GM10248 (cell line): Measurements from ENCODE around the gene UBE2D2.
A peak's percentile ranks its signal among the peaks of the same experiment; 100 is the strongest.
"Not testable (repeated sequence)": the region's sequence is repeated elsewhere in the genome, so short reads cannot be mapped to it uniquely, and the experiment has no call there.

Source experiments
- CTCF ChIA-PET: fragments of 300-600 bp; sonication (Branson Sonifier 250); formaldehyde crosslinking; extraction: SDS; loops from one replicate; lab custom pipeline; 2021; ENCODE audit warnings: antibody characterized with exemption; lab: Yijun Ruan, JAX
- POLR2A ChIA-PET: fragments of 350-650 bp; sonication (Branson Sonifier 250); formaldehyde crosslinking; extraction: SDS; loops from one replicate; lab custom pipeline; 2020; ENCODE audit warnings: antibody characterized with exemption; lab: Yijun Ruan, JAX
- DNase-seq: peaks from one replicate; pipeline ENCODE4 v3.0.0; 2012; ENCODE audit errors: extremely low spot score
- TF ChIP-seq, protein P1 (sequence below): IDR thresholded peaks from 2 replicates; pipeline ENCODE4 v1.5.1; 2012; ENCODE audit warnings: mild to moderate bottlenecking, low read depth; ENCODE audit errors: extremely low read depth, missing control alignments, control extremely low read depth

UBE2D2 gene

DNA sequence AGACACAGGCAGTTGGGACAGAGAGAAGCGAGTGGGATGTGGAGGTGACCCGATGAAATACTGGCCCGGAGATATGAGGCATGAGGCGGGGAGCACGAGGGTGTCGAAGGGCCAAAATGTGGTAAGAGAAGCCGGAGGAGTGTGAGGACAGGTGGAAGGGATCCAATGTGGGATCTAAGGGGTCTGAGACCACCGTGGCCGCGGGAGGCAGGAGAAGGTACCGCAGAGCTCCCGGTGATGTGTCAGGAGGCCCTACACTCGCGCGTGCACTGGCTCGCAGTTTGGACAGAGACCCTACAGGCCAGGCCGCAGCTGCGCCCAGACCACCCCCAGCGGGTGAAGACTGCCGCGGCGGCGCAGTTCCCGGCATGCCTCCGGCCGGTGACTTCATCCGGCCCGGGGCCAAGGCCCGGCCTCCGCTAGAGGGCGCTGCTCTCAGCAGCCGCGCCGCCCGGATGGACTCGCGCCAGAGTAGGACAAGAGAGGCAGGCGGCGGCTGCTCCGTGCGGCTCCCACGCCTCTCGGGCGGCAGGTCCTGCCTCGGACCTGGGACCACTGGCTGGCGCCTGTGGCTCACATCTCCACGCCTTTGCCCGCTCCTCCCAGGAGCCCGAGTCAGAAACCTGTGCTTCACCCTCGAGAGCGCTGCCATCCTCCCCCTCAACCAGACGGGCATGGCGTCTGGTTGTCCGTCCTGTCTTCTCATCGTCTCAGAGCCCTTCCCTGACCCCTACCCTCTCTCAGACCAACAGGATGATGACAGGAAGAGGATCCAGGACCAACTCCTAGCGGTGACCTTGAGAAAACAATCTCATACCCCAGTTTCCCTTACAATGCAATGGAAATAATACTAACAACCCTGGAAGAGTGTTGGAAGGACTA is 43.2 kb upstream of the UBE2D2 start:
- DNase-seq = peak; percentile 95
- CTCF ChIA-PET = interaction anchor here (0.5 to 18.6 kb wide), 27 partner anchors 10 to 248 kb away, joined by 3 to 504 read pairs (median 3); partner anchors contain the start of genes DNAJC18 and STING1
- POLR2A ChIA-PET = interaction anchor here (0.5 kb wide), 1 partner anchor 34 kb away, joined by 6 read pairs; no protein-coding TSS in a partner anchor
- TF ChIP-seq, protein P1, sequence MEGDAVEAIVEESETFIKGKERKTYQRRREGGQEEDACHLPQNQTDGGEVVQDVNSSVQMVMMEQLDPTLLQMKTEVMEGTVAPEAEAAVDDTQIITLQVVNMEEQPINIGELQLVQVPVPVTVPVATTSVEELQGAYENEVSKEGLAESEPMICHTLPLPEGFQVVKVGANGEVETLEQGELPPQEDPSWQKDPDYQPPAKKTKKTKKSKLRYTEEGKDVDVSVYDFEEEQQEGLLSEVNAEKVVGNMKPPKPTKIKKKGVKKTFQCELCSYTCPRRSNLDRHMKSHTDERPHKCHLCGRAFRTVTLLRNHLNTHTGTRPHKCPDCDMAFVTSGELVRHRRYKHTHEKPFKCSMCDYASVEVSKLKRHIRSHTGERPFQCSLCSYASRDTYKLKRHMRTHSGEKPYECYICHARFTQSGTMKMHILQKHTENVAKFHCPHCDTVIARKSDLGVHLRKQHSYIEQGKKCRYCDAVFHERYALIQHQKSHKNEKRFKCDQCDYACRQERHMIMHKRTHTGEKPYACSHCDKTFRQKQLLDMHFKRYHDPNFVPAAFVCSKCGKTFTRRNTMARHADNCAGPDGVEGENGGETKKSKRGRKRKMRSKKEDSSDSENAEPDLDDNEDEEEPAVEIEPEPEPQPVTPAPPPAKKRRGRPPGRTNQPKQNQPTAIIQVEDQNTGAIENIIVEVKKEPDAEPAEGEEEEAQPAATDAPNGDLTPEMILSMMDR = peak; percentile 97

DNA sequence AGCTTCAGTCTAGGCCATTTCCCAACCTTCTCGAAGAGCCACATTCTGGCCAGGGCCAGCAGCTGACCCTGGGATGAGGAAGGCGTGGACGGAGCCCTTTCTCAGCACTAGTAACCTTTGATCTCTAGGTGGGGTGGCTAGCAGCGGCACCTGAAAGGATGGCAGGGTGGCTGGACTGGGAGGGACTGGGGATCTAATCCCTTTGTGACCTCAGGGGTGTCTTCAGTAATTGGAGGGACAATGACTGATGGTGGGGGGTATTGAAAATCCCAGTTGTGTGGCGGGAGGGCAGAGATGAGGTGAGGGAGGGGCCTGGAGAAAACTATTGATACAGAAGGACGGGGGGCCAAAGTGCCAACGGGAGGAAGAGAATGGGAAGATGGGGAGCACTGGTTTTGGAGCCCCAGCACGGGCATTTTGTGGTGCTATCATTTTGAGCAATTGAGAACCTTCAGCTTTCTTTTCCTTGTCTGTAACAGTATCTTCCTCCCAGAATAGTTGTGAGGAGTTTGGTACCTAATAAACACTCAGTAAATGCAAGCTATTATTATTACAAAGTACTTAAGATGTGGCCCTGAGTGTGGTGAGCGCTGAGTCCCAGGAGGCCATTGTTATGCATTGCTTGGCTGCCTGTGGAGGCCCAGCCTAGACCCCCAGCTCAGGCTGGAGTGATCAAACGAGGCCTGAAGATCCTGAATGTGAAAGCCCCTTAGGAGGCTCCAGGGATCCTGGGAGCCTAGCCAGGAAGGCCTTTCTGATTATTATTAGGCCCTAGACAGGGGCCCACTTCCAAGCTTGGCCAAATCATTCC is 37.3 kb upstream of the UBE2D2 start:
- TF ChIP-seq, protein P1 = no peak
- ChIA-PET CTCF (interaction anchor here (1.0 to 18.6 kb wide), 9 partner anchors 8 to 241 kb away, joined by 3 to 504 read pairs (median 4); partner anchors contain the start of gene SPATA24), POLR2A (interaction anchor here (0.5 kb wide), 1 partner anchor 8 kb away, joined by 3 read pairs; no protein-coding TSS in a partner anchor)
- no peak for DNase-seq

DNA sequence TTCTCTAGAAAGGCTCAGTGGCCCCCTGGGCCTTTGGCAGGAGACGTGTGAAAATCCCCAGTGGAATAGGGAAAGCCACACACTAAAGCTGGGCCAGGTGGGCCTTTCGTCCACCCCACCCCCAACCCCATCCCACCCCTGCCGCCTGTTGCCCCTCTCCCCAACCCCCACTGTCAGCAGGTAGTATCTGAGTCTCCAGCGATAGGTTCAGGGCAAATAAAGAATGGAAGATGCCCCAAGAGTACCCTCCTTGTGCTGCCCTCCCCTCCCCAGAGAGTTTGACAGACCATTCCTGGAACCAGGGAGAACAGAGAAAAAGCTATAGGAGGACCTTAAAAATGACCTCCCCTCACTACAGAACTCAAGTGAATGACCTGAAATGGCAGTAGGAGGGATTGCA is 36.7 kb upstream of the UBE2D2 start:
- POLR2A ChIA-PET = no interaction called here
- DNase-seq = no peak
- CTCF ChIA-PET = interaction anchor here (1.0 to 18.6 kb wide), 5 partner anchors 11 to 108 kb away, joined by 3 to 504 read pairs (median 8); no protein-coding TSS in a partner anchor
- TF ChIP-seq, protein P1 = no peak

DNA sequence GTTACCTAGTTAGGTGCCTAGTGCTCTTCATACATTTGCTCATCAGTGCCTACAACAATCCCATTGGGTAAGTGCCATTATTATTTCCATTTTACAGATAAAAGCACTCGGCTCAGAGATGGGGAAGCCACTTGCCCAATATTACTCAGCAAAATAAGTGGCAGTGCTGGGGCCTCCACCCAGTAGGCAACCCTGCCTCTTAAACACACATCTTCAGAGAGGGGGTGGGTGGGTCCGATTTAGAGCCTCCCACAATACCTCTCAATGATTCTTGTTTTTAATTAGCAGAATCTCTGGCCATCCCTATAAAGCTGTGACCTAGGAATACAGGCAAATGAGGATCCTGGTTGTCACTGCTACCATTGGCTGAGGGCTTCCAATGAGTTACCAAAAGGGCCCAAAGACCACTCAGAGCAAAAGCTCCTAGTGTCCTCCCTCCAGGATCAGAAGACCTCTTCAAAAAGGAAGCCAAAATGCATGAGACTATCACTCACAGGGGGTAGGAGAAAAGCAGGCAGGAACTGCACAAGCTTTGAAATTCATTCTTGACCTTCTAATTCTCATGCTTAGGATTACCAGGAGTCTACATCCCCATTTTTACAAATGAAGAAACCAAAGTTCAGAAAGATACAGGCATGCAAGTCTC is 36.1 kb upstream of the UBE2D2 start:
- ChIA-PET CTCF (interaction anchor here (1.0 to 18.6 kb wide), 6 partner anchors 11 to 107 kb away, joined by 3 to 504 read pairs (median 7); no protein-coding TSS in a partner anchor), POLR2A (no interaction called here)
- DNase-seq = peak; percentile 40
- TF ChIP-seq, protein P1 = no peak

DNA sequence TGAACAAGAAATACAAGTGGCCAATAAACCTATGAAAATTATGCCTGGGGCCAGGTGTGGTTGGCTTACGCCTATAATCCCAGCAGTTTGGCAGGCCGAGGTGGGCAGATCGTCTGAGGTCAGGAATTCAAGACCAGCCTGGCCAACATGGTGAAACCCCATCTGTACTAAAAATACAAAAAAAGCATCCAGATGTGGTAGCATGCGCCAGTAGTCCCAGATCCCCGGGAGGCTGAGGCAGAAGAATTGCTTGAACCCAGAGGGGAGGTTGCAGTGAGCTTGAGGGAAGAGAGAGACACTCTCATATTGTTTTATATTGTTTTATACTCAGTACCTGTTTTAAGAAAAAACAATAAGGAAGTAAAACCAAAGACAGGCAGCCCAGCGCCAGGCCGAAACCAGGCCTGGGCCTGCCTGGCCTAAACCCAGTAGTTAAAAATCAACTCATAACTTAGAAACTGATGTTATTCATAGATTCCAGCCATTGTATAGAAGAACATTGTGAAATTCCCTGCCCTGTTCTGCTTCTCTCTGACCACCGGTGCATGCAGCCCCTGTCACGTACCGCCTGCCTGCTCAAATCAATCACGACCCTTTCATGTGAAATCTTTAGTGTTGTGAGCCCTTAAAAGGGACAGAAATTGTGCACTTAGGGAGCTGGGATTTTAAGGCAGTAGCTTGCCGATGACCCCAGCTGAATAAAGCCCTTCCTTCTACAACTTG is 35.4 kb upstream of the UBE2D2 start:
- ChIA-PET CTCF (interaction anchor here (1.4 to 18.6 kb wide), 3 partner anchors 46 to 108 kb away, joined by 3 to 504 read pairs (median 6); no protein-coding TSS in a partner anchor), POLR2A (interaction anchor here (0.6 kb wide), 1 partner anchor 1638 kb away, joined by 3 read pairs; no protein-coding TSS in a partner anchor)
- not testable (repeated sequence) for DNase-seq

DNA sequence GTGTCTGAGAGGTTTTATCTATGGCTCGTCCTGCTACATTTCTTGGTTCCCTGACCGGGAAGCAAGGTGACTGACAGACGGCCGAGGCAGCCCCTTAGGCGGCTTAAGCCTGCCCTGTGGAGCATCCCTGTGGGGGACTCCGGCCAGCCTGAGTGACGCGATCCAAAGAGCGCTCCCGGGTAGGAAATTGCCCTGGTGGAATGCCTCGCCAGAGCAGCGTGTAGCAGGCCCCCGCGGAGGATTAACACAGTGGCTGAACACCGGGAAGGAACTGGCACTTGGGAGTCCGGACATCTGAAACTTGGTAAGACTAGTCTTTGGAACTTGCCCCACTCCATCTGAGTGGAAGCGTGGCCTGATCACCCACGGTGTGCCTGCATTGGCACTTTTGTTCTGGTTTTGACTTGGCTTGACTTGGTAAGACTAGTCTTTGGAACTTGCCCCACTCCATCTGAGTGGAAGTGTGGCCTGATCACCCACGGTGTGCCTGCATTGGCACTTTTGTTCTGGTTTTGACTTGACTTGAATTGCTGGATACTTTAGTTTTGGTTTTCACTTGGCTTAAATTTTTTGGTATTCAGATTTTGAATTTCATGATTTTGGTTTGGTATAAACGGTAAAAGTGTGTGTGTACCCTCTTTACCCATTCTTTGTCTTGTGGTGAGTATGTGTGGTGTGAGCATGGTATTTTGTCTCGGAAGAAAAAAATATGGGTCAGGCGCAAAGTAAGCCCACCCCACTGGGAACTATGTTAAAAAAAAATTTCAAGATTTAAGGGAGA is 34.6 kb upstream of the UBE2D2 start:
- not testable (repeated sequence) for DNase-seq
- POLR2A ChIA-PET = interaction anchor here (0.5 to 0.6 kb wide), 2 partner anchors 125 to 1639 kb away, joined by 3 to 4 read pairs; no protein-coding TSS in a partner anchor
- CTCF ChIA-PET = interaction anchor here (1.0 to 18.6 kb wide), 3 partner anchors 10 to 109 kb away, joined by 3 to 504 read pairs (median 3); no protein-coding TSS in a partner anchor

DNA sequence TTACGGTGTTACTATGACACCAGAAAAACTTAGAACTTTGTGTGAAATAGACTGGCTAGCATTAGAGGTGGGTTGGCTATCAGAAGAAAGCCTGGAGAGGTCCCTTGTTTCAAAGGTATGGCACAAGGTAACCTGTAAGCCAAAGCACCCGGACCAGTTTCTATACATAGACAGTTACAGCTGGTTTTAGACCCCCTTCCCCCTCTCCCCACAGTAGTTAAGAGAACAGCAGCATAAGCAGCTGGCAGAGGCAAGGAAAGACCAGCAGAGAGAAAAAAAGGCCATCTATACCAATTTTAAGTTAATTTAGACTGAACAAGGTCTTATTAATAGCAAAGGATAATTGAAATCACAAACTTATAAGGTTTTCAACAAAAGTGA is 34.1 kb upstream of the UBE2D2 start:
- not testable (repeated sequence) for DNase-seq
- POLR2A ChIA-PET = interaction anchor here (0.5 kb wide), 1 partner anchor 125 kb away, joined by 4 read pairs; no protein-coding TSS in a partner anchor
- CTCF ChIA-PET = interaction anchor here (1.0 to 2.7 kb wide), 2 partner anchors 10 to 13 kb away, joined by 3 to 15 read pairs; no protein-coding TSS in a partner anchor

DNA sequence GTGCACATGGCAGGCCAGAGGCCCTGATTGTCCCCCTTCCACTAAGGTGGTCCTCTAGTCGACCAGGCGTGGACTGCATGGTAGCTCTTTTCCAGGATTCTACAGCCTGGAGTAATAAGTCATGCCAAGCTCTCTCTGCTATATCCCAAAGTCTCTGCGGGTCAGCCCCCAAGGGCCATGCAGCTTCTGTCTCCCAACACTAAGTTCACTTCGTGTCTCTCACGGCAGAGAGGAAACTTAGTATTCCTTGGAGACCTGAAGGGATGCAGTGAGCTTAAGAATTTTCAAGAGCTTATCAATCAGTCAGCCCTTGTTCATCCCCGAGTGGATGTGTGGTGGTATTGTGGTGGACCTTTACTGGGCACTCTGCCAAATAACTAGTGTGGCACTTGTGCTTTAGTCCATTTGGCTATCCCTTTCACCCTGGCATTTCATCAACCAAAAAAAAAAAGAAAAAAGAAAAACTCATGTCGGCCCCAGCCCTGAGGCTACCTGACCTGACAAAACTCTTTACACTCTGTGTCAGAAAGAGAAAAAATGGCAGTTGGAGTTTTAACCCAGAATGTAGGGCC is 33.2 kb upstream of the UBE2D2 start:
- CTCF ChIA-PET = interaction anchor here (0.7 to 2.7 kb wide), 7 partner anchors 11 to 107 kb away, joined by 3 to 15 read pairs (median 3); no protein-coding TSS in a partner anchor
- POLR2A ChIA-PET = not testable (repeated sequence)

DNA sequence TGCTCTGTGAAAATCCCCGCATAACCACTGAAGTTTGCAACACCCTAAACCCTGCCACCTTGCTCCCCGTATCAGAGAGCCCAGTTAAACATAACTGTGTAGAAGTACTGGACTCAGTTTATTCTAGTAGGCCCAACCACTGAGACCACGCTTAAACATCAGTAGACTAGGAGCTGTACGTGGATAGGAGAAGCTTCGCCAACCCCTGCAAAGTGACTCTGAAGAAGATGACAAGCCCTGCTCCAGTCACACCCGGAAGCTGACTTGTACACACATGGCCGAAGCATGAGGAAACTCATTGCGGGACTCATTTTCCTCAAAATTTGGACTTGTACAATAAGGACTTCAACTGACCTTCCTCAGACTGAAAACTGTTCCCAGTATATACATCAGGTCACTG is 32.4 kb upstream of the UBE2D2 start:
- POLR2A ChIA-PET, DNase-seq: not testable (repeated sequence)
- CTCF ChIA-PET = interaction anchor here (0.9 to 2.7 kb wide), 9 partner anchors 10 to 108 kb away, joined by 3 to 15 read pairs (median 4); no protein-coding TSS in a partner anchor

More for the DNA sequence above, 33.2 kb upstream of the UBE2D2 start:
- DNase-seq = not testable (repeated sequence)
